Muscle of leg (tissue), 11 donors: ENCODE results near the gene LIPK. TPM values are rescaled to one million over a fixed set of nuclear protein-coding genes. Genes with fewer than 3 reads are reported as not detected.
A peak's percentile ranks its signal among the peaks of the same experiment; 100 is the strongest.

Experiments used
- DNase-seq: peaks from one replicate; pipeline ENCODE4 v3.0.0; 2013
- H3K27ac ChIP-seq: one replicate; pipeline ENCODE4 v1.5.1; 2013; ENCODE audit warnings: mild to moderate bottlenecking, low read length, control low read depth
- H3K27me3 ChIP-seq: one replicate; pipeline ENCODE4 v1.6.1; 2013; ENCODE audit warnings: low read length; ENCODE audit not compliant: control insufficient read depth, insufficient read depth
- H3K36me3 ChIP-seq: one replicate; pipeline ENCODE4 v1.6.1; 2013; ENCODE audit warnings: low read length; ENCODE audit not compliant: control insufficient read depth, insufficient read depth
- H3K4me1 ChIP-seq: one replicate; pipeline ENCODE4 v1.6.1; 2013; ENCODE audit warnings: low read length; ENCODE audit not compliant: control insufficient read depth, insufficient read depth
- H3K4me3 ChIP-seq: one replicate; pipeline ENCODE4 v1.5.1; 2013; ENCODE audit warnings: low read length, control low read depth
- H3K9me3 ChIP-seq: replicated peaks from 2 replicates; pipeline ENCODE4 v1.6.1; 2013; ENCODE audit warnings: low read depth, low read length; ENCODE audit not compliant: control insufficient read depth
- WGBS: methylation state at CpG from one replicate; pipeline ENCODE4 v1.1.5; 2013; ENCODE audit warnings: missing lambda C conversion rate; ENCODE audit not compliant: insufficient coverage; 5-methylcytosine and 5-hydroxymethylcytosine counted together
- polyA plus RNA-seq, 8 donors: library from polyadenylated mRNA; unstranded; fragments of 120-200 nt; gene quantifications; one replicate each; pipeline versions ENCODE4 v1.2.1 to v1.2.3, GENCODE V29; 2013; ENCODE audit warnings: inconsistent platforms in 1 of 8, low replicate concordance in 1 of 8; ENCODE audit not compliant: insufficient read length in 8 of 8, insufficient read depth in 1 of 8
- total RNA-seq: library from RNA; stranded (reverse); fragments of 120-200 nt; gene quantifications from one replicate; pipeline ENCODE4 v1.2.4, GENCODE V29; 2013

LIPK gene
- total and polyA plus RNA-seq, 9 donors: 0.27 to 0.57 TPM; not detected in 7

DNA sequence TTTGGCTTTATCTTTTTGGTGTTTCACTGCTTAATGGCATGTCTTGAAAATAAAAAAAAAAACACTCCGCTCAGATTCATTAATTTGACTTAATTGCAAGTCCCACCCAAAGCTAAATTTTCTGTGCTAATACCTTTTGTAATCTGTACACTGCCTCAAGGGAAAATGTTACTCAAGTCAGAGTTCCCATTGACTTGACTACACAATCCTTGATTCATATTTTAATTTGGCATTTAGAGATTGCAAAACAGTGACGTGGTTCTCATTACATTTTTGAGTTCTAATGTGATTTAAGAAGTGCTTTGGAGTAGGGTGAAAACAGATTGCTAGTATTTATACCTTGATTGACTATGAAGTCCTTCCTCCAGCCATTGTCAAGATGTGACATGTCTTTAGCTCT, 75.2 kb downstream of the LIPK start:
- no CpG with 5 or more reads among the region's 2 CpGs for WGBS
- Histone ChIP-seq H3K4me1 (no peaks in the 10 kb centered on the region), H3K27ac (no peak overlapping the region), H3K4me3 (no peak overlapping the region), H3K27me3 (no peaks in the 10 kb centered on the region), H3K9me3 (no peaks in the 10 kb centered on the region), H3K36me3 (no peaks in the 10 kb centered on the region)
- no peak for DNase-seq

- Histone ChIP-seq H3K4me1 (no peaks in the 10 kb centered on the region), H3K4me3 (no peak overlapping the region), H3K36me3 (no peaks in the 10 kb centered on the region), H3K27me3 (no peaks in the 10 kb centered on the region), H3K27ac (no peak overlapping the region), H3K9me3 (no peaks in the 10 kb centered on the region)
- DNase-seq: no peak
- no CpG with 5 or more reads among the region's 3 CpGs for WGBS
Measured at GRCh38 chr10:88782222-88782621, 76.2 kb downstream of the LIPK start.

GRCh38 chr10:88783724-88784123, 77.7 kb downstream of the LIPK start:
- no peaks in the 10 kb centered on the region for H3K9me3 ChIP-seq
- DNase-seq: no peak
- no peaks in the 10 kb centered on the region for H3K36me3 ChIP-seq
- H3K27ac ChIP-seq: no peak overlapping the region
- no CpG with 5 or more reads among the region's 3 CpGs for WGBS
- no peaks in the 10 kb centered on the region for H3K27me3 ChIP-seq
- no peak overlapping the region for H3K4me3 ChIP-seq
- no peaks in the 10 kb centered on the region for H3K4me1 ChIP-seq

DNA sequence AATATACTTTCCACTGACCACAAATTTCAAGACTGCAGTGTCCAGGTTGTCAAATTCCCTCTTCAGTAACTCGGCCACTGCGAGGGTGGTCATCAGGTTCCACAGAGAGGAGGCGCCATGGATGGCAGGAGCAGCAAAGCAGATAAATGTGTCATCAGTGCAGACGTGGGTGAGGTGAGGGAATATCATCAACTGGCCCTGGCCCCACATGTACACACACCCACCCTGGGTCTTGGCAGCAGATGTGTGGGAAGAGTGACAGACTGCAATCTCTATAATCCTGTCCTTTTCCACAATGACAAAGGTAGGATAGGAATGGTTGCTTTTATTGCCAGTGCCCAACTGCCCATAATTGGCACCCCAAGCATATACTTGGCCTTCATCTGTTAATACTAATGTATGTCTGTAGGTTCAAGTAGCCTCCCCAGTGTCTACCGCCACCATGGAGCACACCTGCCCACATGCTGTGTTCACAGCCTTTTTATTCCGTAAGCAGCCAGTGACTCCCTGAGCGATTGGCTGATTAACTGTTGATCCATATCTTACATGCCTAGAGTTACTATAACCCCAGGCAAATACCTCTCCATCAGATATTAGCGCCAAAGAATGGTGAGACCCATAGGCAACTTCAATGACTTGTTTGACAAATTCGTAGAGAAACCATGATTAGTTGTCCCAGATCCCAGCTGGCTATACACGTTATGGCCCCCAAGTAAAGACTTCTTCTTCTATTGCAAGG, 80.2 kb downstream of the LIPK start:
- H3K4me1 ChIP-seq: no peaks in the 10 kb centered on the region
- H3K36me3 ChIP-seq: no peaks in the 10 kb centered on the region
- no peak overlapping the region for H3K27ac ChIP-seq
- H3K27me3 ChIP-seq: no peaks in the 10 kb centered on the region
- 83% methylated on average over 6 of the region's 10 CpGs for WGBS
- no peak overlapping the region for H3K4me3 ChIP-seq
- no peak for DNase-seq
- no peaks in the 10 kb centered on the region for H3K9me3 ChIP-seq

- Histone ChIP-seq H3K36me3 (no peaks in the 10 kb centered on the region), H3K9me3 (no peaks in the 10 kb centered on the region), H3K4me3 (no peak overlapping the region), H3K4me1 (no peaks in the 10 kb centered on the region), H3K27ac (no peak overlapping the region), H3K27me3 (no peaks in the 10 kb centered on the region)
- WGBS: 63% methylated on average over 5 of the region's 5 CpGs
- no peak for DNase-seq
Measured at GRCh38 chr10:88787463-88787862, 81.4 kb downstream of the LIPK start.

DNA sequence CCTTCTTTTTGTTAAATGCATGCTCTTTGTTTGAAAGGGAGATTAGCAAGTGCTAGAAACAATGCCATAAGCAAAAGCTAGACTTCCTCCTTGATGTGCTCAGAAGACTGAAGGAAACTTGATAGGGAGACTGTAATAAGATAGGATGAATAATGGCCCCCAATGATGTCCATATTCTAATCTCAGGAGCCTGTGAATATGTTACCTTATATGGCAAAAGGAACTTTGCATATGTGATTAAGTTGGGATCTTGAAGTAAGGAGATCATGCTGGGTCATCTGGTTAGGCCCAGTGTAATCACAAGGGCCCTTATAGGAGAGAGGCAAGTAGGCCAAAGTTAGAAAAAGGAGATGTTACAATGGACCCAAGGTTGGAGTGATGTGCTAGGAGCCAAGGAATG, 82.9 kb downstream of the LIPK start:
- Histone ChIP-seq H3K36me3 (no peaks in the 10 kb centered on the region), H3K9me3 (no peaks in the 10 kb centered on the region), H3K27ac (no peak overlapping the region), H3K4me1 (no peaks in the 10 kb centered on the region), H3K27me3 (no peaks in the 10 kb centered on the region), H3K4me3 (no peak overlapping the region)
- no peak for DNase-seq

- H3K36me3 ChIP-seq: no peaks in the 10 kb centered on the region
- no peaks in the 10 kb centered on the region for H3K9me3 ChIP-seq
- H3K4me1 ChIP-seq: no peaks in the 10 kb centered on the region
- no peak overlapping the region for H3K4me3 ChIP-seq
- H3K27ac ChIP-seq: no peak overlapping the region
- DNase-seq: peak; percentile 16
- WGBS: no CpG with 5 or more reads among the region's 2 CpGs
- H3K27me3 ChIP-seq: no peaks in the 10 kb centered on the region
Measured at GRCh38 chr10:88791924-88792323, 85.9 kb downstream of the LIPK start.

DNA sequence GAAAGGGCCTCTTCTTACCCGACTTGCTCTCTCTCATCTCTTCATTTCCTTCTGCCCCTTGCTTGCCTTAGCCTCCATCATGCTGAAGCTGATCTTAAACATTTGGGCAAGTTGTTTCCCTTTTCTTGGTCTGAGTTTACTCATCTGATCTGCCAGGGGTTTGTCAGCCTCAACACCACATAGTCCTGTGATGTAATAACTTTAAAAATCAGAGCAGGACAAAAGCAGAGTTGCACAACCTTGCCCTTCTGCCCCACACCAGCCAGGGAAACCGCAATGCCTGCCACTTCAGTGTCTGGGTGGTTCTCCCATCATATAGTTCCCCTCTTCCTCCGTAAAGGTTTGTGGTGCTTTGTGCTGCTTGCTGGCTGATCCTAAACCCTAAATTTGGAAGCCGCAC, 86.6 kb downstream of the LIPK start:
- Histone ChIP-seq H3K4me3 (no peak overlapping the region), H3K9me3 (no peaks in the 10 kb centered on the region), H3K27me3 (no peaks in the 10 kb centered on the region), H3K27ac (no peak overlapping the region), H3K36me3 (no peaks in the 10 kb centered on the region), H3K4me1 (no peaks in the 10 kb centered on the region)
- DNase-seq: peak; percentile 42
- WGBS: 74% methylated on average over 2 of the region's 4 CpGs

DNA sequence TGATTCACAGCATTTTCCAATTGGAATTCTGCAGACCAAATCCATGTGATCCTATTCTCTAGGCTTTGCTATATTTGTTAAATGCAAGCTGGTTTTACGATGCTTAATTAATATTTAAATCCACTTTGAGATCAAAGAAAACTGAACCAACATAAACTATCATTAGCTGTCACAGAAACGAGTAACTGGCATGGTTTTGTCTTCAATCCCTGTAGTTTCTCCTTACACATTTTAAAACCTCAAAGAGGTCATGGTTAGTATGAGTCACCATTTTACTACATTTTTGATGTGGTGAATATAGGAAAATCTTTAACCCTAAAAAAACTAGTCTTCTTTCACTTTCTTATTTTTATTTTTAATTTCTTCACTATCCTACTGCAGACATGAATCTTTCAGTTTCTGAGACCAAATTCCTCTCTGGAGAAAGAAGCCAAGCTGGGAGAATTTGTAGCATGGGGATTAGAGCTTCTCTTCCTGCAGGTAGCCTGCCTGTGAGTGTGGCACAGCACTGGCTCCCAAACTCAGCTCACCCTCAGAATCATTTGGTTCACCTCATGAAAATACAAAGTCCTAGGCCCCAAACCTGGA, 87.8 kb downstream of the LIPK start:
- H3K4me1 ChIP-seq: no peaks in the 10 kb centered on the region
- peak; percentile 7 for DNase-seq
- H3K9me3 ChIP-seq: no peaks in the 10 kb centered on the region
- no peak overlapping the region for H3K27ac ChIP-seq
- no peaks in the 10 kb centered on the region for H3K36me3 ChIP-seq
- no peak overlapping the region for H3K4me3 ChIP-seq
- no CpG with 5 or more reads among the region's 2 CpGs for WGBS
- H3K27me3 ChIP-seq: no peaks in the 10 kb centered on the region

DNA sequence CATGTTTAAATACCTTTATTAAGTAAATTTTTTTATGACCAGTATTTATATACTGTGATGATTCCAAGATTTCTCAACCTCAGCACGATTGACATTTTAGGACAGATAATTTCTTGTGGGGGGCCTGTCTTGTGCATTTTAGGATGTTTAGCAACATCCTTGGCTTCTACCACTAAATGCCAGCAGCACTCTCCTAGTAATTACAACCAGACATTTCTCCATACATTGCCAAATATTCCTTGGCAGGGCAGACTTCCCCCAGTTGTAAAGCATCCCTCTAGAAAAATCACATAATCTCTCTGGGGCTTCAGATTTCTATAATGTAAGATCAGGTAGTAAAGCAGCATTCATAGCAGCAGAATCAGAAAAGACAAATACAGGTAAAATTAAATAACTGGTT, 88.7 kb downstream of the LIPK start:
- no peak for DNase-seq
- no peaks in the 10 kb centered on the region for H3K36me3 ChIP-seq
- H3K27ac ChIP-seq: no peak overlapping the region
- no CpG with 5 or more reads among the region's 1 CpG for WGBS
- H3K4me1 ChIP-seq: no peaks in the 10 kb centered on the region
- no peaks in the 10 kb centered on the region for H3K27me3 ChIP-seq
- H3K4me3 ChIP-seq: no peak overlapping the region
- H3K9me3 ChIP-seq: no peaks in the 10 kb centered on the region
